ENCODE measurements around the gene FAM83C.

FAM83C gene

GRCh38 chr20:35237486-35237885 is 54.7 kb downstream of the FAM83C start:
- TF ChIP-seq ZFX (IDR thresholded peaks at IDR 0.05; ENCODE audit: borderline replicate concordance) (no peak), CTCF (IDR thresholded peaks at IDR 0.05) (no peak)
- H3K27ac ChIP-seq, result no peak overlapping the region

GRCh38 chr20:35235881-35236280 is 56.3 kb downstream of the FAM83C start:
- TF ChIP-seq ZFX (IDR thresholded peaks at IDR 0.05; ENCODE audit: borderline replicate concordance) (no peak), CTCF (IDR thresholded peaks at IDR 0.05) (no peak)
- H3K27ac ChIP-seq, result no peak overlapping the region
